ENCODE data around the gene GNAL. TPM values are rescaled to one million over a fixed set of nuclear protein-coding genes. Genes with fewer than 3 reads are reported as not detected.

GNAL gene
- total RNA-seq, 2 experiments from 2014 or later: 0.60 TPM; not detected in 1

DNA sequence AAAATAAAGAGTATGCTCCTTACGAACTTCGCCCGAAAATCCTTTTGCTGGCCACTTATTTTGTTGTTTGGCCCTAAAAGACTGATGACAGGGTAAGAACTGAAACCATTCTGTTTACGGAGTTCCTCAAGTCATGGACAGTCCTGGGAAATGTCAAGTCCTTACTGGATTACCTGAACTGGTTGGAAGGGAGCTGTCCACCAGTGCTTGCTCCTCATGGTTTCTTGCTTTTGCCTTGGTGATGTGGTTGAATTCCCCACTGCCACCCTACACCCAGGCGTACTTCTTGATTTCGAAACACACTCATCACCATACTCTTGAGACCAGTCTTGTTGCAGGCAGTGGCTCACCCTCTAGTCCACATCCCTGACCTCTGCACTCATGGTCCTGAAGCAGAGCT, 113.1 kb downstream of the GNAL start:
- Mint-ChIP-seq H3K4me3 (no peak overlapping the region), H3K27me3 (peaks cover 4% of the 10 kb centered on the region), H3K9me3 (no peaks in the 10 kb centered on the region), H3K4me1 (no peaks in the 10 kb centered on the region), H3K27ac (no peak overlapping the region), H3K36me3 (no peaks in the 10 kb centered on the region)
- POLR2A ChIA-PET: no interaction called here
- ATAC-seq (ENCODE audit: low read depth): no peak
- DNase-seq: no peak

DNA sequence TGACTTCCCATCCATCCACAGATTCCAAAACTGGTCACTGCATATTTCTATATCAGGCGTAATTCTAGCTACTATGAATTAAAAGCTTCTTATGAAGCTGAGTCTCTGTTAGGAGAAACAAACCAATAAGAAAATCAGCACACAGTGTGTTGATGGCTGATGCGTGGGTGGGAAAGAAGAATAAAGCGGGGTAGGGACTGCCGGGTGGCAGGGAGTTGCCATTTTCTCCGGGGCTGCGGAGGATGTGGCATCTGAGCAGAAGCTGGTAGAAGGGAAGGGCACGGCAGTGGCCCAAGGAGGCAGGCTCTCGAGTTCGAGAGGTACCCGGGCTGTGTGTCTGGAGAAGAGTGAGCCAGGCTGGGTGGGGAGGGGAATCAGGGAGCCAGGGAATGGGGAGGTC, 113.5 kb downstream of the GNAL start:
- POLR2A ChIA-PET: no interaction called here
- ATAC-seq (ENCODE audit: low read depth): no peak
- DNase-seq: no peak
- H3K36me3 Mint-ChIP-seq: no peaks in the 10 kb centered on the region
- H3K27me3 Mint-ChIP-seq: peaks cover 4% of the 10 kb centered on the region
- H3K4me1 Mint-ChIP-seq: no peaks in the 10 kb centered on the region
- no peaks in the 10 kb centered on the region for H3K9me3 Mint-ChIP-seq
- H3K4me3 Mint-ChIP-seq: no peak overlapping the region
- no peak overlapping the region for H3K27ac Mint-ChIP-seq

DNA sequence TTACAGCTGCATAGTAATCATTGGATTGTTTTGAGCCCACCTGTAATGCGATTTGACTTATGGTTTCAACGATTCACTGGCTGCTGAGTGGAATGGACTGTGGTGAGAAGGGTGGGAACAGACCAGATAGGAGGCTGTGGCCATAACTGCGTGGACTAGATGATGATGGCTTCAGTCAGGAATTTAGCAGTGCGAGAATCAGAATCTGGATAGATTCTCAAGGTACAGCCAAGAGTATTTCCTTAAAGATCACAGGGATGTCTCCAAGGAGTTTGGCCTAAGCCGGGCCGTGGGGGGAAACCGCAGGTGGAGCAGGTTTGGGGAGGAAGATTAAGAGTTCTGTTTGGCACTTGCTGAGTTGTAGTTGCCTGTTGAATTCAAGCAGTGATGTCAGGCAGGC, 118.2 kb downstream of the GNAL start:
- ATAC-seq (ENCODE audit: low read depth) (no peak), DNase-seq (no peak)
- Mint-ChIP-seq H3K9me3 (no peaks in the 10 kb centered on the region), H3K4me1 (no peaks in the 10 kb centered on the region), H3K27ac (no peak overlapping the region), H3K4me3 (no peak overlapping the region), H3K27me3 (no peaks in the 10 kb centered on the region), H3K36me3 (no peaks in the 10 kb centered on the region)
- POLR2A ChIA-PET: no interaction called here

DNA sequence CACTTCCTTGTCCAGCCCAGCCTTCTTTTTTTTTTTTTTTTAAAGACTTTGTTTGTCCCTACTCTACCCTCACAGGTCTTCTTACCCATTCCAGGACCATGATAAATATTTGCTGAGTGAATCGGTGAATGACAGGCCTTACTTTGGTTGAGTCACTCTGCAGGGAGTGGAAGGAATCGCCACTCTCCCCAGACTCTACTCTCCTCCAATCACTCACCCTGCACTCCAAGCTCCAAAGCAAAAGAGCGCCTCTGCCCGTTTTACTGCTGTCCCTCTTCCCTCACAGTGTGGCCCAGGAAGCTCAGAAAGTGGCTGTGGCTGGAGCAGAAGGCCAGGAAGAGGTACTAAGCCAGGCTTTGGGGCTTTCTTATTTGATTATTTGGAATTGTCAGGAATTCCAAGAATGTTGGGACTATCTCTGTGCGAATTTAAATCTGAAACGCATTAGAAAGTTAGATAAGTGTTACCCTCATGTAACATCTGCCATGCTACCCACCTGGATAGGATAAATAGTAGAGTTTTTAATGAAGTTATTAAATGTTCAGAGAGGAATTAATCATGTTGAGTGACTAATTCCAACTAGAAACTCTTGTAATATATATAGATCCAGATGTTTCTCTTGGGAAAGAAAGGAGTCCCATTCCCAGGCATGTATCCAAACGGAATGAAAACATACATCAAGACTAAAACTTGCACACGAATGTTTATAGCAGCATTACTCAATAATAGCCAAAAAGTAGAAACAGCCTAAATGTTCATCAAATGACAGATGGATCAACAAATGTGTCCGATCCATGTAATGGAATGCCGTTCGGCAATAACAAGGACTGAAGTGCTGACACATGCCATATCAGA, 119.2 kb downstream of the GNAL start:
- H3K27me3 Mint-ChIP-seq: no peaks in the 10 kb centered on the region
- POLR2A ChIA-PET: no interaction called here
- no peak for ATAC-seq (ENCODE audit: low read depth)
- H3K36me3 Mint-ChIP-seq: no peaks in the 10 kb centered on the region
- H3K27ac Mint-ChIP-seq: no peak overlapping the region
- H3K9me3 Mint-ChIP-seq: no peaks in the 10 kb centered on the region
- H3K4me3 Mint-ChIP-seq: no peak overlapping the region
- DNase-seq: no peak
- H3K4me1 Mint-ChIP-seq: no peaks in the 10 kb centered on the region

DNA sequence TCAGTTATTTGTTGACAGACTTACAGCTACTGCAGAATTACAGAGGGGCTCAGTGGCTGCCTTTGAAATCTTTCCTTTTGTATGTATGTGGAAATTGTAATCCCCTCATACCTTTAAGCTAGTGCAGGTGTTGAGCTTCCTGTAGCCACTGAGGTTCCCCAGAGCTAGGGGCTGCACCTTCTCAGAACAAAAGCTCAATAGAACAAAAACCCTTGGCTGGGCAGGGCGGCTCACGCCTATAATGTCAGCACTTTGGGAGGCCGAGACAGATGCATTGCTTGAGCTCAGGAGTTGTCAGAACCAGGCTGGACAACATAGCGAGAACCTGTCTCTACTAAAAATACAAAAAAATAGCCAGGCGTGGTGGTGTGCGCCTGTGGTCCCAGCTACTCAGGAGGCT, 120.8 kb downstream of the GNAL start:
- no peak for ATAC-seq (ENCODE audit: low read depth)
- Mint-ChIP-seq H3K4me3 (no peak overlapping the region), H3K27me3 (peaks cover 7% of the 10 kb centered on the region), H3K4me1 (no peaks in the 10 kb centered on the region), H3K27ac (no peak overlapping the region), H3K9me3 (no peaks in the 10 kb centered on the region), H3K36me3 (no peaks in the 10 kb centered on the region)
- no peak for DNase-seq
- POLR2A ChIA-PET: no interaction called here

DNA sequence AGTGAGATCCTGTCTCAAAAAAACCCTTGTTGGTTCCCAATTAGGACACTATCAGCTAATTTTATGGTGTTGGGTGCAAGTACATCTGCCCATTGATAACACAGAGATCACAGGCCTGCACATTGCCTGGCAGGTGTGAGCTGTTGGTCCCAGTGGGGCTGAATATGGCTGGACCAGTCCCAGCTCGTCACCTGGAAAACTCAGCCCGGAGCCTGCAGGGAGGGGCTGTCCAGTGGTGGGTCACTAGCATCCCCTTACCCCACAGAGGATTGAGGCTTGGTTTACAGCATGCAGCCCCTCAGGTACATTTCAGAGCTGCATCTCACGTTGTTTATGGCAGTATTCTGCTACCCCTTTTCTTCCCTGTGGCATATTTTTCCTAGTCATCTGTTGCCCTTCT, 121.3 kb downstream of the GNAL start:
- no peaks in the 10 kb centered on the region for H3K9me3 Mint-ChIP-seq
- no peaks in the 10 kb centered on the region for H3K4me1 Mint-ChIP-seq
- H3K36me3 Mint-ChIP-seq: no peaks in the 10 kb centered on the region
- POLR2A ChIA-PET: no interaction called here
- no peak overlapping the region for H3K4me3 Mint-ChIP-seq
- DNase-seq (no peak), ATAC-seq (ENCODE audit: low read depth) (no peak)
- H3K27me3 Mint-ChIP-seq: peaks cover 7% of the 10 kb centered on the region
- H3K27ac Mint-ChIP-seq: no peak overlapping the region

DNA sequence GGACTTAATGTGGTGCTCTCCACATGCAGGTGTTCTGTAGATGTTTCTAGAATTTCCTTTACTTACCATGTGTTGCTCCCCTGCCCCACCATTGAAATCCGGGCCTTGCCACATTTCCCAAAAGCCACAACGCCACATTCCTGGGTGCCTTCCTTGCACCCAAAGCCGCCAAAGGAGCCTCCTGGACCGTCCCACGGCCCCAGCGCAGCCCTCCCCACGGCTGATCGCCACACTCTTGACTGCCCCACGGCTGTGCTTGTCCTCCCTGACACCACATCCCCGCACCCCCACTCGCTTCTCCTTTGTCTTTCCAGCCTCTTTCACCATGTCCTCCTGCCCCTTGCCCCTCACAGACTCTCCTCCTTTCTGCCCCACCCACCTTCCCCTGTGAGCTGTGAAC, 121.9 kb downstream of the GNAL start:
- no peak overlapping the region for H3K27ac Mint-ChIP-seq
- DNase-seq (no peak), ATAC-seq (ENCODE audit: low read depth) (no peak)
- peaks cover 7% of the 10 kb centered on the region for H3K27me3 Mint-ChIP-seq
- H3K36me3 Mint-ChIP-seq: no peaks in the 10 kb centered on the region
- POLR2A ChIA-PET: interaction anchor here (1.0 kb wide), 1 partner anchor 9 kb away, joined by 3 read pairs; no protein-coding TSS in a partner anchor
- H3K9me3 Mint-ChIP-seq: no peaks in the 10 kb centered on the region
- no peak overlapping the region for H3K4me3 Mint-ChIP-seq
- no peaks in the 10 kb centered on the region for H3K4me1 Mint-ChIP-seq

DNA sequence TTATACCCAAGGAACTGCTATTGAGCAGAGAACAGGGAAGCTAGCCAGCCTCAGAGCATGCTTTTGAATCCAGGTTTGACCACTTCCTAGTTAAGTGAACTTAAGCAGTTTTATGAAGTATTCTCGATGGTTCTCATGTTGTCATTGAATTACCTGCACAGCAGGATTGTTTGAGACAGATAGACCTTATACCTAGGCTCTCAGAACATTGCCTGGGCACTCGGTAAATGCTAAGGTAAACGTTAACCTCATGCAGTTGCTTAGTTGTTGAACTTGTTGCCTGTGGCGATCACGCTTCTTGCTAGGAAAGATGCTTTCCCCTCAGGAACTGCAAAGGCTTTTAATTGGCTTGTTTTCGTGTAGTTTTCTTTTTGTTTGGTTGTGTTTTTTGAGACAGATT, 128.2 kb downstream of the GNAL start:
- no peak for ATAC-seq (ENCODE audit: low read depth)
- DNase-seq: no peak
- H3K4me1 Mint-ChIP-seq: no peaks in the 10 kb centered on the region
- H3K9me3 Mint-ChIP-seq: no peaks in the 10 kb centered on the region
- no peak overlapping the region for H3K27ac Mint-ChIP-seq
- no peak overlapping the region for H3K4me3 Mint-ChIP-seq
- POLR2A ChIA-PET: no interaction called here
- H3K36me3 Mint-ChIP-seq: no peaks in the 10 kb centered on the region
- H3K27me3 Mint-ChIP-seq: peaks cover 7% of the 10 kb centered on the region

DNA sequence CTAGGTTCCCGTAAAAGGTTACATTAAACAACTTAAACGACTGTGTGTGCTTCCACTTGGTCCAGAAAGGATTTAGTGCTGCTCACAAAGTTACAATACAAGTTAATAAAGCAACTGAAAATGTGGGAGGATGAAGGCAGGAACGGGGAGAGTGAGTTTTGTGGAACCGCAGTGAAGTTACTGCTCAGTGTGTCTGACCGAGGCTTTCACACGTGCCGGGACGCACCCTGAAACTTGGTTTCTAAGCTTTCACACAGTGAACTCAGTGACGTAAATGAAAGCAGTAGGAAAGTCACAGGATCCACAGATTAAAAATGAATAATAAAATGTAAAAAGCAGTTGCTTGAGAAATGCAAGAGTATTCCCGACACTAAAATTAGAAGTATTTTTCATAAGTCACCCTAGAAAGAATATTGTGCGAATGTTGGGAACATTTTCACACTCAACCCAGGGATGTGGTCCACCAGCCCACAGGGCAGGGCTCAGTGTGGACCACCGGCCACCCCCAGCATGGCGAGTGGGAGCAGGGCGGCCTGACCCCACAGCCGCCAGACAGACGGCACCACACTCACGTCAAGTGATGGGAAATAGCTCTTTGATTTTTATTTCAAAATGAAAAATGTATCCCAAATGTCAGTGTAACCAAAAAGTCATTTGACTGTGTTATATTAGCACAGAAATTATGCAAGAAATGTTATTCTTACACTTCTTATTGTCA, 129.6 kb downstream of the GNAL start:
- ATAC-seq (ENCODE audit: low read depth) (no peak), DNase-seq (no peak)
- no peak overlapping the region for H3K4me3 Mint-ChIP-seq
- no peaks in the 10 kb centered on the region for H3K36me3 Mint-ChIP-seq
- POLR2A ChIA-PET: no interaction called here
- no peak overlapping the region for H3K27ac Mint-ChIP-seq
- peaks cover 7% of the 10 kb centered on the region for H3K27me3 Mint-ChIP-seq
- no peaks in the 10 kb centered on the region for H3K4me1 Mint-ChIP-seq
- H3K9me3 Mint-ChIP-seq: no peaks in the 10 kb centered on the region

DNA sequence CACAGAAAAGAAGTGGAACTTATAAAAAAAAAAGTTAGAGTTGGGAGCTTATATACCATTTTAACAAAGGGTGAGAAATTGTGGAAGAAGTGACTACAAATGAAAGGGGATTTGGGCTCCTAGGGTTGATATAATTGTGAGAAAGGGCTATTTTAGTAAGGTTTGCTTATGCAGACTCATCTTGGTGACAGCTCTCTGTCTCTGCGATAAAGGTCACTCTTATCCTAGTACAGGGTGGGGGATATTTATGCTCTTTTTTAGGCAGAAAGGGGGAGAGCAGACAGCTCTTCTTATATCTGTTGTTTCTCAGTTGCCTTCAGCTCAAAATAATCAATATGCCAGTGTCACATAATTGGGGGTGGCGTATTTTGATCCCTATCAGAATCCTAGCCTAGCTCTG, 130.9 kb downstream of the GNAL start:
- Mint-ChIP-seq H3K27me3 (no peaks in the 10 kb centered on the region), H3K9me3 (no peaks in the 10 kb centered on the region), H3K4me1 (no peaks in the 10 kb centered on the region), H3K36me3 (no peaks in the 10 kb centered on the region), H3K4me3 (no peak overlapping the region), H3K27ac (no peak overlapping the region)
- ATAC-seq (ENCODE audit: low read depth): no peak
- POLR2A ChIA-PET: interaction anchor here (0.9 kb wide), 1 partner anchor 9 kb away, joined by 3 read pairs; no protein-coding TSS in a partner anchor
- DNase-seq: no peak

DNA sequence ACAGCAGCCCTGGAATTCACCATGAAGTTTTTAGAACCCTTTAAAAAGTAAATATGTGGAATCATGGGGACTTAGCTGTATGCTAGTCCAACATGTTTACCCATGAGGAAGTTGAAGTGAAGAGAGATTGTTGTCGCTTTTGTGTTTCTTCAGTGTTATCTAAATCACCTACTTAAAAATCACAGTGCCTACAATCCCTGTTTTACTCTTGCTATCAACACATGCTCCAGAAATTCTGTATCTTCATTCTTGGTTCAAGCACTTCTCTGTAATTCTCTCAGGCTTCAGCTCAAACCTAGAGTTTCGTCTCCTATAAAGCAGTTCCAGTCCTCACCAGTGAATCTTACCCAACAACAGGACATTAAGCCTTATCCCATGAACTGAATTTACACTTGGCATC, 131.6 kb downstream of the GNAL start:
- POLR2A ChIA-PET: no interaction called here
- Mint-ChIP-seq H3K4me1 (no peaks in the 10 kb centered on the region), H3K9me3 (no peaks in the 10 kb centered on the region), H3K27ac (no peak overlapping the region), H3K36me3 (no peaks in the 10 kb centered on the region), H3K4me3 (no peak overlapping the region), H3K27me3 (no peaks in the 10 kb centered on the region)
- no peak for ATAC-seq (ENCODE audit: low read depth)
- DNase-seq: no peak

DNA sequence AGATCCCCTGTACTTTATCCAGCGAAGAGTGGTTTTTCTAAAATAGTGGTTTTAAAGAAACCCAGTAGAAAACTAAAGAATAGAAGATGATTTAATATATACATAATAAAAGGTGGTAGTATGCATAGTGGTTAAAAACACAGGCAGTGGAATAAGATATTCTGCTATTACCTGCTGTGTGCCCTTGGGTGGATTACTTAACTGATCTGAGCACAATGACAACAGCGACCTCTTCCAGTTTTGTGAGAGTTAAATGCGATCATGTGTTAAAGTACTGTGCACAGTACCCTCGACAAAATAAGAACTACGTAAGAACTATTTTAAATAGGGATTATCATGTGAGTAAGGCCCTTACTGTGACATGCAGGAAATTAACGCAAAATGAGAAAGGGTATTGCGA, 132.1 kb downstream of the GNAL start:
- DNase-seq (no peak), ATAC-seq (ENCODE audit: low read depth) (no peak)
- Mint-ChIP-seq H3K9me3 (no peaks in the 10 kb centered on the region), H3K4me1 (no peaks in the 10 kb centered on the region), H3K4me3 (no peak overlapping the region), H3K27ac (no peak overlapping the region), H3K36me3 (no peaks in the 10 kb centered on the region), H3K27me3 (no peaks in the 10 kb centered on the region)
- POLR2A ChIA-PET: no interaction called here

DNA sequence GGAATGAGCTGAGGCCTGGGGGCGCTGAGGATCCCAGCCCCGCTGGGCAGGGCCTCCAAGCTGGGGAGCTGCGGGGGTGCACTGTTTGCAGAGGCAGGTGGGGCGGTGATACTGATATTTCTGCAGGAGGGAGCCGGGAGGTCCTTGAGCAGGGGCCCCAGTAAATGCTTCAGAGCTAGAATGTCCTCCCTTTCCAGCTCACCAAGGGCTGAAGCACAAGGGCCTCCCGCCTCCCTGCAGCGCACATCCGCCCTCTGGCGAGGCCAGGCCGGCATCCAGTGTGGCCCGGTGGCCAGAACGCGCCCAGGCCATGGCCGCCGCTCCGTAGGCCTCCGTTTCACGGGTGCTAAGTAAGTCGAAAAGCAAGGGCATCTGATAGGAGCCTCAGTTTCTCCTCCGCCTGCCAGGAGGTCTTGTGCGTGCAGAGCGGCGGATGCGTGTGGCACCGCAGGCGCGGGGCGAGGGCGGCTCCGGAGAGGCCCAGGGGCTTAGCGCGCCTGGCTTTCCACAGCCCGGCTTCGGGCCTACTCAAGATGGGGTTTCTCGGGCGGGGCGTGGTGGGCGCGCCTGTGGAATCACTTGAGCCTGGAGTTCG, 132.7 kb downstream of the GNAL start:
- H3K9me3 Mint-ChIP-seq: no peaks in the 10 kb centered on the region
- no peak overlapping the region for H3K27ac Mint-ChIP-seq
- POLR2A ChIA-PET: no interaction called here
- H3K4me3 Mint-ChIP-seq: no peak overlapping the region
- H3K27me3 Mint-ChIP-seq: no peaks in the 10 kb centered on the region
- ATAC-seq (ENCODE audit: low read depth): no peak
- H3K36me3 Mint-ChIP-seq: no peaks in the 10 kb centered on the region
- no peaks in the 10 kb centered on the region for H3K4me1 Mint-ChIP-seq
- no peak for DNase-seq

DNA sequence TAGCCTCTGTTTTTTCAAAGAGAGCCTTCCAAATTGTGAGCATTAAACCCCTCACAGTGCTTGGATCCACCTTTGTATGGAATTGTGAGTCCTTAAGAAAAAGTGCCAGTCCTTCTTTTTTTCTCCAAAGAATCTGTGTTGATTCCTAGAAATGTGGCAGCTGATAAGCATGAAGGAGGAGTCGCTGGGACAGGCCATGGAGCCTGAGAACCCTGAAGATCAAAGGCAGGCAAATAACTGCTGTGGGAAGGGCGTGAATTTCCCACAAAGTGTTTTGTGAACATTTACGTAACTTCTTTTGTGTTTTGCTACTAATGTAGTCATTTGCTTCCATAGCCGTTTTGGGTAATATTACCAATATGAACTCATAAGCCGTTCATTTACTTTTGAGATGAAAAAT, 134.5 kb downstream of the GNAL start:
- Mint-ChIP-seq H3K27me3 (no peaks in the 10 kb centered on the region), H3K36me3 (no peaks in the 10 kb centered on the region), H3K9me3 (no peaks in the 10 kb centered on the region), H3K4me3 (no peak overlapping the region), H3K4me1 (no peaks in the 10 kb centered on the region), H3K27ac (no peak overlapping the region)
- no peak for DNase-seq
- POLR2A ChIA-PET: no interaction called here
- no peak for ATAC-seq (ENCODE audit: low read depth)
